Activated gamma-delta T cell treated with anti-CD3 and anti-CD28 coated beads, Interleukin-2, amount 50 U/mL, for 16 hours (primary cell): ENCODE data around the gene PRR5.

Source experiments
- DNase-seq: peaks from one replicate; pipeline ENCODE4 v3.0.0-alpha.2; 2020; ENCODE audit warnings: low read depth

Gene PRR5

GRCh38 chr22:44758344-44758973 lies 56.5 kb downstream of the PRR5 start:
- DNase-seq, result no peak

DNA sequence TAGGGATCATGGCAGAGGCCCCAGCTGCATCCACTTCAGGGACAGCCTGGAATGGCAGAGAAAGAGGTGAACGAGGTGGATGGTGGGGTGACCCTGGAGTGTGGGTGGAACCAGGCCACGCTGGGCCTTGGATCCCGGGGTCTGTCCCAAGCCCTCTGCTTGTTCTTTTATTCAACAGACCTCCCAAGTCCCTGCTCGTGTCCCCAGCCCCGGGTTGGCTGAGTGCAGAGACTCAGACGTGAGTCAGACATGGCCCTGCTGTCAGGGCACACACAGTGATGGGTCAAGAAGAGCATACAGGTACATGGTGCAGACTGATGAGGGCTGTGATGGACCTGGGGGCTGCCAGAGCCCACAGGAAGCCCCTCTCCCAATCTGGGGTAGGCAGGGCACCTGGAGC lies 57.0 kb downstream of the PRR5 start:
- DNase-seq, result no peak

- DNase-seq, result no peak
These were observed 57.7 kb downstream of the PRR5 start for GRCh38 chr22:44759430-44760310.

- DNase-seq, result no peak
These were observed 58.5 kb downstream of the PRR5 start for GRCh38 chr22:44760476-44760875.

- no peak for DNase-seq
These were observed 59.0 kb downstream of the PRR5 start for GRCh38 chr22:44761025-44761424.

GRCh38 chr22:44764373-44764772 lies 62.4 kb downstream of the PRR5 start:
- no peak for DNase-seq

DNA sequence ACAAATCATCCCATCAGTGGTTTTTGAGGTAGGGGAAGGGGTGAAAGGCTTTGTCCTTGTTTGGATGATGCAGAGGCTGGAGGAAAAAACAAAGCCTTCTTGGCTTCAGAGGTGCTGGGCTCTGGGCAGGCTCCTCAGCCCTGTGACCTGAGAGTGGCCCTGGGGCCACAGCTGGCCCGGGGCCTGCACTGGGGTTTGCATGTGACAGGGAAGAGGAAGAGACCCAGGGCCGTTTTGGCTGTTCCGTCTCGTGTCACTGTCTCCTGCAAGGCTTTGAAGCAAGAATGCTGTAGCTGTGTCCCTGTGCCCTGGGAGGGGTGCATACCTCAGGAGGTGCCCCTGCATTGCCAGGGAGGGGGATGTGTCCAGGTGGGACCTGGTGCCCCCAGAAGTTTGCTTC lies 63.0 kb downstream of the PRR5 start:
- no peak for DNase-seq

DNA sequence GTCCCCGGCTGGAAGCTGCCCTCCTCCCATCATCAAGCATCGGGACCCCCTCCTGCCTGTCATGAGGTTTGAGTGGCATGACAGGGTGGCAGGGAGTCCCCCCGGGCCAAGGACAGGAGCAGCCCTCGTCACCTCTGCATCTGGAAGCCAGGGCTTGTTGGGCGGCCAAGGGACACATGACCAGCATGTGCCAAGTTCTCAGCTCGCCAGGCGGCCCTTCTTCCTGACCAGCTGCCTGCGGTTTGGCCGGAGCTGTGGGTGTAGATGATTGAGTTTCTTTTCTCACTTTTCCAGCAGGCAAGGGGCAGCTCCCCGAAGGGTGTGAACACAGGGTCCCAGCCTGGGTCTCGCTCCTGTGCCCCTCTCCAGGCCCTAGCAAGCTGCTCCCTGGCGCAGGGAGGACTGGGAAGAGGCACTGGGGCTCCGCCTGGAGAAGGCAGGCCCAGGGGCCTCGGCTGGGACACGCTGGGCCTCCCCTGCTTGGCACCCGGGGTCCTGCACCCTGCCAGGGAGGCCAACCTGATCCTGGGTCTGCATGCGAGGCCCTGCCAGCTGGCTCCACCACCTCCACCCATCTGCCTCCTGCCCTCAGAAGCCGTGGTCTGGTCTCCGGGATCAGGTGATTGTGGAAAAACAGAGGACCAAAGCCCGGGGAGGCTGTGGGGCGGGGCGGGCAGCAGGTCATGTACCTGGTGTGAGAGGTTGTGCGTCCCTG lies 63.7 kb downstream of the PRR5 start:
- DNase-seq, result no peak

DNA sequence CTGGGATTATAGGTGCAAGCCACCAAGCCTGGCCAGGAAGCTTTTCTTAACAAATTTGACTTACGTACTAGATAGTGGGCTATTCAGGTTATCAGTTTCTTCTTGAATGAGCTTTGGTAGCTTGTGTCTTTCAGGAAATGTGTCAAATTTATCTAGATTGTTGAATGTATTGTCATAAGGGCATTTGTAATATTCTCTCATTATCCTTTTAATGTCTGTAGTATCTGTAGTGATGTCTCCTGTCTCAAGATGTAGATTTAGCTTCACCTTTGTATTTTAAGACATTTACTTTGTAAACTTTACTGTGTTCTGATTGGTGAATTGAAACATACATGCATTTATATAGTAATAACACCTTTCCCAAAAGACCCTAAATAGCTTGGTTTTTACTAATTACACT lies 71.1 kb downstream of the PRR5 start:
- no peak for DNase-seq

- DNase-seq, result no peak
These were observed 73.9 kb downstream of the PRR5 start for GRCh38 chr22:44775862-44776261.

DNA sequence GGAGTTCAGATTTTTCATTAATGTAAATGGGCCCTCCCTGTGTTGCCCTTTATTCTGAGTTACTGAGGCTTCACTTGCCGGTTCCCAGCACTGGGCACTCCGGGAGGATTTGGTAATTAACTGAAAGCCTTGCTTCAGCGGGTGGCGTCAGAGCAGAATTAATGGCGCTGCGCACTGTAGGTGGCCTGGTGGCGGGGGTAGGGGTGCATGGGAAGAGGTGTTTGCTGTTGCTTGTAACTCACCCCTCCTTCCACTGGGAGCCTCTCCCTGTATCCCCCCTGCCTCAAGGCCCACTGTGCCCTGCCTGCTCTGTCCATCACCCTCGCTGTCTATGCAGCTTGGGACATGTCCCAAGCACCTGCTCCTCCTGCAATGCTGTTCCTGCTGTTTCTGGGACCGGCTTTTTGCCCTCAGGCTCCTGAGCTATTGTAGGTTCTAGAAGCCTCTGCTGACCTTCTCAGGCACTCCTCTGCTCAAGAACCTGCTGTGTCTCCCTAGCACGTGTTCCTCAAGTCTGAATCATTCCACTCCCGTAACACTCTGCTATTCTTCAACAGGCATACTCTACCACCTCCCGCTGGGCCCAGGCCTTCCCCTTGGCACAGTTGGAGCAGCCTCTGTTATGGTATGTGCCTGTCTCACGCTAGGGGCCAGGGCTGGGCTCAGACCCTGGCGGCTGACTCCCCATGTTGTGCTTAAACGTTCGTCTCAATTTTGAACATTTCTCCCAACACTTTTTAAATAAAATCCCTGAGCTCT lies 74.8 kb downstream of the PRR5 start:
- DNase-seq, result no peak

- no peak for DNase-seq
These were observed 75.4 kb downstream of the PRR5 start for GRCh38 chr22:44777364-44777755.

GRCh38 chr22:44780876-44781449 lies 79.0 kb downstream of the PRR5 start:
- DNase-seq, result no peak

DNA sequence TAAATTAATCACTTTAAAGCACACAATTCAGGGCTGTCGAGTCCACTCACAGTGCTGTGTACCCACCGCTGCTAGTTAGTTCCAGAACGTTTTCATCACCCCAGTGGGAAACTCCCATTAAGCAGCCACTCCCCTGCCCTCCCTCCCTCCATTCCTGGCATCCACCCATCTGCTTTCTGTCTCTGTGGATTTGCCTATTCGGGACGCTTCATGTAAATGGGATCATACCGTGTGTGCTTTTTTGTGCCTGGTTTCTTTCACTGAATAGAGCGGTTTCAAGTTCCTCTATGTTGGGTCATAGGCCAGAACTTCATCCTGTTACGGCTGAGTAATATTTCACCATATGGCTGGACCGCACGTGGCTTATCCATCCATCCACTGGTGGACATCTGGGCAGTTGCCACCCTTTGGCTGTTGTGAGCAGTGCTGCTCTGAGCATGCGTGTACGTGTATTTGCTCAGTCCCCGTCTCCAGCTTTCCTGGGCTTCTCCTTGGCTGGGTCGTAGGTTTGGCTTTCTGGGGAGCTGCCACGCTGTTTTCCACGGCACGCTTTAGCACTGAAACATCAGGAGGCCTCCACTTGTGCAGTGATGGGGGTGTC lies 80.5 kb downstream of the PRR5 start:
- no peak for DNase-seq

- DNase-seq, result no peak
These were observed 81.1 kb downstream of the PRR5 start for GRCh38 chr22:44783091-44783490.

GRCh38 chr22:44783581-44783980 lies 81.6 kb downstream of the PRR5 start:
- no peak for DNase-seq

DNA sequence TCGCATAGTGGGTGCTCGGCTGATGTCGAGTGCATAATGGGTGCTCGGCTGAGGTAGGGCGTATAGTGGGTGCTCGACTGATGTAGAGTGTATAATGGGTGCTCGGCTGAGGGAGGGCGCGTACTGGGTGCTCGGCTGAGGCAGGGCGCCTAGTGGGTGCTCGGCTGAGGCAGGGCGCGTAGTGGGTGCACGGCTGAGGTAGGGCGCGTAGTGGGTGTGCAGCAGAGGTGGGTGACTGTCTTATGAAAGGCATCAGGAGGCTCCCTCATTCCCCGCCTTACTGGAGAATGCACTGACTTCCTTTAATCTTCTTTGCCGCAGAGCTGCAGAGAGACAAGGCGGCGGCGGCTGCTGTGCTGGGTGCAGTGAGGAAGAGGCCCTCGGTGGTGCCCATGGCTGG lies 84.1 kb downstream of the PRR5 start:
- DNase-seq, result no peak

DNA sequence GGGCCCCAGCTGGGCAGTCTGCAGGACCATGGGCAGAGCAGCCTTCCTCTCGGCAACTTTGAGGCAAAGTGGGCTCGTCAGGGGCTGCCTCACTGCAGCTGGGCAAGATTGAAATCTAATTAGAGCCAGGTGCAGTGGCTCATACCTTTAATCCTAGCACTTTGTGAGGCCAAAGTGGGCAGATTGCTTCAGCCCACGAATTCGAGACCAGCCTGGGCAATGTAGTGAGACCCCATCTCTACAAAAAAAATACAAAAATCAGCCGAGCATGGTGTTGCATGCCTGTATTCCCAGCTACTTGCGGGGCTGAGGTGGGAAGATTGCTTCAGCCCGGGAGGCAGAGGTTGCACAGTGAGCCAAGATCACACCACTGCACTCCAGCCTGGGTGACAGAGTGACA lies 84.6 kb downstream of the PRR5 start:
- no peak for DNase-seq
